Testis (tissue), 2 donors: ENCODE measurements around the gene ADRM1.

Source experiments
- CTCF ChIP-seq, 3 experiments: fragments of 450-650 bp in 2 of 3; fragments of 200-600 bp in 1 of 3; sonication (generic) in 1 of 3; IDR thresholded peaks; one replicate each; pipeline ENCODE4 v1.5.1; 2016 to 2019; ENCODE audit warnings: antibody characterized with exemption in 3 of 3, mild to moderate bottlenecking in 2 of 3, moderate library complexity in 1 of 3
- POLR2A ChIP-seq: fragments of 450-650 bp; IDR thresholded peaks from one replicate; pipeline ENCODE4 v1.6.1; 2017; ENCODE audit warnings: antibody characterized with exemption, mild to moderate bottlenecking, moderate library complexity

GRCh38 chr20:62326559-62326958 lies 23.8 kb downstream of the ADRM1 start:
- TF ChIP-seq CTCF (IDR thresholded peaks at IDR 0.05) (no peak), POLR2A (no peak)
